IMR-90 (cell line): ENCODE measurements around the gene AXIN1.

ENCODE experiments used
- FOS ChIP-seq: fragments of 150-350 bp; IDR thresholded peaks from 2 replicates; pipeline ENCODE4 v1.6.1; 2016; ENCODE audit warnings: low read depth, low read length
- MAZ ChIP-seq: IDR thresholded peaks from 2 replicates; pipeline ENCODE4 v1.6.1; 2012; ENCODE audit warnings: low read depth, mild to moderate bottlenecking, low read length, improper control_type of control experiment, moderate library complexity, borderline replicate concordance
- NFE2L2 ChIP-seq: fragments of 150-350 bp; IDR thresholded peaks from 2 replicates; pipeline ENCODE4 v1.6.1; 2016; ENCODE audit warnings: low read depth, mild to moderate bottlenecking, low read length
- POLR2A ChIP-seq: IDR thresholded peaks from 2 replicates; pipeline ENCODE4 v1.6.1; 2012; ENCODE audit warnings: mild to moderate bottlenecking, low read depth, low read length
- SMC3 ChIP-seq: fragments of 150-350 bp; IDR thresholded peaks from 2 replicates; pipeline ENCODE4 v1.6.1; 2016; ENCODE audit warnings: low read depth, mild to moderate bottlenecking, antibody characterized with exemption, low read length, moderate library complexity
- TF ChIP-seq, protein P1 (sequence below): conservative IDR thresholded peaks from 2 replicates; pipeline ENCODE4 v1.5.1; 2012; ENCODE audit warnings: mild to moderate bottlenecking, low read depth, low read length, improper control_type of control experiment
- TF ChIP-seq, protein P2 (sequence below): fragments of 150-350 bp; IDR thresholded peaks from 2 replicates; pipeline ENCODE4 v1.6.1; 2017; ENCODE audit warnings: mild to moderate bottlenecking, antibody characterized with exemption, low read length, low read depth

DNA sequence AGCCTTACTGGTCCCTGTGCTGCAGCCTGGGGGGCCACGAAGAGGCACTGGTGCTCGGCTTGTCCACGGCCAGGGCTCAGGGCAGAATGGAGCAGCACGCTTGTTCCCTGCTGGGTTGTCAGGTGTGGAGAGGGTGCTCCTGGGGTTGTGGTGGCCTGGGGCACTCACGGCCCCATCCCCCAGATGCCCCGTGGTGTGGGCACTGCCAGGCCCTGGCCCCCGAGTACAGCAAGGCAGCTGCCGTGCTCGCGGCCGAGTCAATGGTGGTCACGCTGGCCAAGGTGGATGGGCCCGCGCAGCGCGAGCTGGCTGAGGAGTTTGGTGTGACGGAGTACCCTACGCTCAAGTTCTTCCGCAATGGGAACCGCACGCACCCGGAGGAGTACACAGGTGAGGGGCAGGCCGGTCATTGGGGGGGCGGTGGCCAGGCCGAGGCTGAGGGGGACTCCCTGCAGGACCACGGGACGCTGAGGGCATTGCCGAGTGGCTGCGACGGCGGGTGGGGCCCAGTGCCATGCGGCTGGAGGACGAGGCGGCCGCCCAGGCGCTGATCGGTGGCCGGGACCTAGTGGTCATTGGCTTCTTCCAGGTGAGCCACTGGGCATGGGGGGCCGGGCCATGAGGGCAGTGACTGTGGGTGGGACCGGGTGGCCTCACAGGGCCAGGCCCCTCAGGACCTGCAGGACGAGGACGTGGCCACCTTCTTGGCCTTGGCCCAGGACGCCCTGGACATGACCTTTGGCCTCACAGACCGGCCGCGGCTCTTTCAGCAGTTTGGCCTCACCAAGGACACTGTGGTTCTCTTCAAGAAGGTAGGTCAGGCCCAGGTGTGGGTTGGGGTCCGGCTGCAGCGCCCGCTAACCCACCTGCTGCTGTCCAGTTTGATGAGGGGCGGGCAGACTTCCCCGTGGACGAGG is 68.1 kb downstream of the AXIN1 start:
- TF ChIP-seq, protein P1, sequence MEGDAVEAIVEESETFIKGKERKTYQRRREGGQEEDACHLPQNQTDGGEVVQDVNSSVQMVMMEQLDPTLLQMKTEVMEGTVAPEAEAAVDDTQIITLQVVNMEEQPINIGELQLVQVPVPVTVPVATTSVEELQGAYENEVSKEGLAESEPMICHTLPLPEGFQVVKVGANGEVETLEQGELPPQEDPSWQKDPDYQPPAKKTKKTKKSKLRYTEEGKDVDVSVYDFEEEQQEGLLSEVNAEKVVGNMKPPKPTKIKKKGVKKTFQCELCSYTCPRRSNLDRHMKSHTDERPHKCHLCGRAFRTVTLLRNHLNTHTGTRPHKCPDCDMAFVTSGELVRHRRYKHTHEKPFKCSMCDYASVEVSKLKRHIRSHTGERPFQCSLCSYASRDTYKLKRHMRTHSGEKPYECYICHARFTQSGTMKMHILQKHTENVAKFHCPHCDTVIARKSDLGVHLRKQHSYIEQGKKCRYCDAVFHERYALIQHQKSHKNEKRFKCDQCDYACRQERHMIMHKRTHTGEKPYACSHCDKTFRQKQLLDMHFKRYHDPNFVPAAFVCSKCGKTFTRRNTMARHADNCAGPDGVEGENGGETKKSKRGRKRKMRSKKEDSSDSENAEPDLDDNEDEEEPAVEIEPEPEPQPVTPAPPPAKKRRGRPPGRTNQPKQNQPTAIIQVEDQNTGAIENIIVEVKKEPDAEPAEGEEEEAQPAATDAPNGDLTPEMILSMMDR, result no peak
- TF ChIP-seq MAZ (no peak), SMC3 (no peak), POLR2A (no peak), FOS (no peak), NFE2L2 (no peak)
- TF ChIP-seq, protein P2, sequence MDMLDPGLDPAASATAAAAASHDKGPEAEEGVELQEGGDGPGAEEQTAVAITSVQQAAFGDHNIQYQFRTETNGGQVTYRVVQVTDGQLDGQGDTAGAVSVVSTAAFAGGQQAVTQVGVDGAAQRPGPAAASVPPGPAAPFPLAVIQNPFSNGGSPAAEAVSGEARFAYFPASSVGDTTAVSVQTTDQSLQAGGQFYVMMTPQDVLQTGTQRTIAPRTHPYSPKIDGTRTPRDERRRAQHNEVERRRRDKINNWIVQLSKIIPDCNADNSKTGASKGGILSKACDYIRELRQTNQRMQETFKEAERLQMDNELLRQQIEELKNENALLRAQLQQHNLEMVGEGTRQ, result no peak
